Measurements from ENCODE around the gene ITPR1. TPM values are rescaled to one million over a fixed set of nuclear protein-coding genes. Genes with fewer than 3 reads are reported as not detected.

ITPR1 gene
- total and polyA plus RNA-seq, 10 of the 15 experiments (the other 5 are each of a cell fraction or from before 2014, with no cell fraction given): 12.2 to 239 (median 28.4) TPM

- ChIA-PET RAD21 (ENCODE audit: unreplicated experiment) (interaction anchor here (0.9 to 13.5 kb wide), 4 partner anchors 37 to 339 kb away, joined by 3 to 264 read pairs (median 78); no protein-coding TSS in a partner anchor), CTCF (interaction anchor here (0.7 to 7.0 kb wide), 8 partner anchors 9 to 366 kb away, joined by 3 to 81 read pairs (median 4); no protein-coding TSS in a partner anchor), SMC1A (ENCODE audit: uncharacterized antibody, unreplicated experiment) (interaction anchor here (0.6 to 10.5 kb wide), 18 partner anchors 9 to 404 kb away, joined by 3 to 203 read pairs (median 4); no protein-coding TSS in a partner anchor), POLR2A (interaction anchor here (0.7 to 0.8 kb wide), 2 partner anchors 10 to 38 kb away, joined by 3 read pairs; no protein-coding TSS in a partner anchor)
- intact Hi-C loops (cut with micrococcal nuclease; ENCODE audit: unreplicated experiment): no loop called here
- H2AFZ ChIP-seq (ENCODE audit: control insufficient read depth, low read depth, low read length): no peak overlapping the region
- no peaks in the 10 kb centered on the region for H3K4me1 ChIP-seq (ENCODE audit: control insufficient read depth, insufficient read depth, low read length)
- no peak overlapping the region for H3K4me2 ChIP-seq (ENCODE audit: control insufficient read depth, insufficient read depth)
- in situ Hi-C loops (cut with MboI): loop anchor here (5.0 kb wide), 2 partner anchors 265 to 340 kb away; no protein-coding TSS in a partner anchor
- no peak for ATAC-seq
- no peak for TF ChIP-seq ZBTB4 (CRISPR knock-in tag; IDR thresholded peaks at IDR 0.05)
- no peak for TF ChIP-seq EGR1 (IDR thresholded peaks at IDR 0.05; ENCODE audit: borderline replicate concordance in 1 of 2, low read depth in 2 of 2, low read length in 2 of 2)
- TF ChIP-seq TCF3 (IDR thresholded peaks at IDR 0.05; ENCODE audit: borderline replicate concordance, insufficient read depth, low read depth, low read length): no peak
- no peak for TF ChIP-seq NBN (IDR thresholded peaks at IDR 0.05)
- no peak for TF ChIP-seq BCL3 (IDR thresholded peaks at IDR 0.05; ENCODE audit: borderline replicate concordance, insufficient read depth, low read depth, low read length, poor library complexity, severe bottlenecking)
- TF ChIP-seq RELB (IDR thresholded peaks at IDR 0.05; ENCODE audit: low read depth): no peak
- no peak for TF ChIP-seq NKRF (conservative IDR thresholded peaks at IDR 0.05)
- no peak for TF ChIP-seq NR2C1 (IDR thresholded peaks at IDR 0.05)
- no peak for TF ChIP-seq SUPT20H (IDR thresholded peaks at IDR 0.05; ENCODE audit: borderline replicate concordance, control insufficient read depth, low read depth, low read length)
- 92% methylated on average over 14 of the region's 14 CpGs for WGBS (ENCODE audit: insufficient coverage, insufficient replicate concordance, low lambda C conversion rate, missing lambda C conversion rate)
- H3K27me3 ChIP-seq (replicated peaks in 1 of 2; ENCODE audit: control insufficient read depth in 2 of 2, insufficient read depth in 2 of 2, low read length in 1 of 2): no peaks in the 10 kb centered on the region
- BruUV-seq (replicated peaks): no TSS peak
- H4K20me1 ChIP-seq (ENCODE audit: control insufficient read depth, insufficient read depth): no peaks in the 10 kb centered on the region
- H3K36me3 ChIP-seq (ENCODE audit: control insufficient read depth in 2 of 2, insufficient read depth in 2 of 2, low read length in 1 of 2): peaks cover 2 to 8% of the 10 kb centered on the region in 2 experiments; a peak in 3 of 4 replicates
- no peak for DNase-seq (ENCODE audit: low read depth, low spot score)
- no peak overlapping the region for H3K4me3 ChIP-seq
- H3K9ac ChIP-seq (ENCODE audit: control insufficient read depth, insufficient read depth, low read length): no peak overlapping the region
- no peaks in the 10 kb centered on the region for H3K79me2 ChIP-seq (ENCODE audit: control insufficient read depth, insufficient read depth, low read length)
- no peak overlapping the region for H3K27ac ChIP-seq (ENCODE audit: control insufficient read depth, insufficient read depth)
- H3K9me3 ChIP-seq (replicated peaks; ENCODE audit: control insufficient read depth, insufficient read depth, low read length): no peaks in the 10 kb centered on the region
- no peak for FAIRE-seq
Observed at GRCh38 chr3:4716706-4717362, 223.7 kb downstream of the ITPR1 start.

Measured in GM12878 (cell line).